Activated naive CD8-positive, alpha-beta T cell treated with anti-CD3 and anti-CD28 coated beads, Interleukin-2, amount 50 U/mL, for 24 hours (primary cell): Measurements from ENCODE around the gene B3GALT4.
"Not testable (repeated sequence)": the region's sequence is repeated elsewhere in the genome, so short reads cannot be mapped to it uniquely, and the experiment has no call there.

ENCODE experiments used
- ATAC-seq: fragments of 150-1000 bp; cut with Tn5 transposase; one replicate; pipeline ENCODE4 v1.10.0; 2021
- DNase-seq: peaks from one replicate; pipeline ENCODE4 v3.0.0; 2021
- H3K27ac Mint-ChIP-seq: one replicate; pipeline ENCODE4 v1.8.0; 2021; ENCODE audit warnings: mild to moderate bottlenecking, mixed read lengths
- H3K27me3 Mint-ChIP-seq: one replicate; pipeline ENCODE4 v1.8.0; 2021; ENCODE audit warnings: mixed read lengths
- H3K36me3 Mint-ChIP-seq: one replicate; pipeline ENCODE4 v1.8.0; 2021; ENCODE audit warnings: low read depth, mixed read lengths
- H3K4me1 Mint-ChIP-seq: one replicate; pipeline ENCODE4 v1.8.0; 2021; ENCODE audit warnings: mixed read lengths
- H3K4me3 Mint-ChIP-seq: one replicate; pipeline ENCODE4 v1.8.0; 2021; ENCODE audit warnings: mild to moderate bottlenecking, moderate library complexity, mixed read lengths
- H3K9me3 Mint-ChIP-seq: one replicate; pipeline ENCODE4 v1.8.0; 2021; ENCODE audit warnings: mixed read lengths

The B3GALT4 gene

DNA sequence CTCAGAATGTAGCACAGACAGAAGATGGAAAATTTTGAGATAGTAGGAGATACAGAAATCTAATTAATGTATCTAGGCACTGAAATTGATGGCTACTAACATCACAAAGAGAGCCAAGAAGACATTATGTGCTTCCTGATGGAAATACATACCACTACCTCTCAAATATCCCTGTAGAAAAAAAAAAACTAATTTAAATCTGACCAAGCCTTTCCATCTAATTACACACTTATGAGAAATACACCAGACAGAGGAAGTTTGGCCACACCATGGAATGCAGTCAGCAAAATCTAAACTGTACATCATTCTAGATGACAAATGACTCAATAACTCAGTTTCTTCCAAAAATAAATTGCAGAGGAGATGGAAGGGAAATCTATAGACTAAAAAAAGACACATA, 24.2 kb upstream of the B3GALT4 start:
- no peaks in the 10 kb centered on the region for H3K9me3 Mint-ChIP-seq
- ATAC-seq, result no peak
- no peaks in the 10 kb centered on the region for H3K27me3 Mint-ChIP-seq
- H3K4me3 Mint-ChIP-seq, result no peak overlapping the region
- DNase-seq, result no peak
- peaks cover 27% of the 10 kb centered on the region for H3K36me3 Mint-ChIP-seq
- H3K4me1 Mint-ChIP-seq, result peaks cover 44% of the 10 kb centered on the region
- peak overlapping the region; percentile 17 for H3K27ac Mint-ChIP-seq

- H3K36me3 Mint-ChIP-seq, result peaks cover 35% of the 10 kb centered on the region
- DNase-seq (no peak), ATAC-seq (no peak)
- no peak overlapping the region for H3K27ac Mint-ChIP-seq
- H3K9me3 Mint-ChIP-seq, result no peaks in the 10 kb centered on the region
- no peaks in the 10 kb centered on the region for H3K27me3 Mint-ChIP-seq
- H3K4me3 Mint-ChIP-seq, result no peak overlapping the region
- H3K4me1 Mint-ChIP-seq, result peaks cover 30% of the 10 kb centered on the region
Observed at GRCh38 chr6:33254591-33254990, 22.3 kb upstream of the B3GALT4 start.

DNA sequence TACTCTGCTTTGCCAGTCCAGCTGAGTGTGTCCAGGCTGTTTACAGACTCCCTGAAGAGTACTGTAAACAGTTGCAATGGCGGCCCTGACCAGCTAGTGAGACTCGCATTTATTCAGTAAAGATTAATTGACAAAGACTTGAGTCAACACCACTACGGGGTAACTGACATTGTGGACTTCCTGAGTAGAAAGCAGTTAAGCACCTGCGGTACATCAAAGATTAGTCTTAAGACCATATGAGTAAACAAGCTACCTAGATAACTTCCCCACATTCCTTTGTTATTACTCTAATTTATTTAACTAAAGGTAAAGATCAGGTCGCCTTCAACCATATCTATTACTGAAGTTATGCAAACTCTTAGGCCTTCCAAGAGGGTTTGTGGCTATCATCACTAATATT, 17.9 kb upstream of the B3GALT4 start:
- Mint-ChIP-seq H3K4me3 (no peak overlapping the region), H3K27me3 (no peaks in the 10 kb centered on the region), H3K9me3 (no peaks in the 10 kb centered on the region), H3K36me3 (peaks cover 38% of the 10 kb centered on the region), H3K27ac (no peak overlapping the region), H3K4me1 (no peaks in the 10 kb centered on the region)
- DNase-seq, result no peak
- ATAC-seq, result no peak

- H3K4me3 Mint-ChIP-seq, H3K27me3 Mint-ChIP-seq, DNase-seq, H3K9me3 Mint-ChIP-seq, H3K4me1 Mint-ChIP-seq, ATAC-seq, H3K27ac Mint-ChIP-seq: not testable (repeated sequence)
- H3K36me3 Mint-ChIP-seq, result peaks cover 58% of the 10 kb centered on the region
Observed at GRCh38 chr6:33262490-33262889, 14.4 kb upstream of the B3GALT4 start.

DNA sequence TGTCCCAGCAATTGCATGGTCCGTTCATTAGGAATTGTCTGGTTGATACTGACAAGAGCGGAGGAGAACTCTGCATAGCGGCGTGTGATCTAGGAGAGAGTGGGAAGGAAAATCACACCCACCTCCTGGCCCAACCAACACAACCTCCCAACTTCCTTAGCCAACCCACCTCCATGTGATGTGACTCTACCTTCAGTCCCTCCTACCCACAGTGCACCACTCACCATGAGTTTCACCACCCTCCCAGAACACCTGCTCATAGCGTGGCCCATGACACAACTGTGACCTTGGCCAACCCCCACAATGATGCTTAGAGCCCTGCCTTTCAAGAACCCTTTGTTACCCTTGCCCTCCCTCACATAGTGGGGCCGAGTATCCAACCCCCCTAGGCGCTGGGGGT, 12.9 kb upstream of the B3GALT4 start:
- Mint-ChIP-seq H3K27me3 (no peaks in the 10 kb centered on the region), H3K9me3 (no peaks in the 10 kb centered on the region), H3K27ac (no peak overlapping the region), H3K4me1 (no peaks in the 10 kb centered on the region), H3K36me3 (peaks cover 58% of the 10 kb centered on the region), H3K4me3 (no peak overlapping the region)
- no peak for DNase-seq
- peak; percentile 26 for ATAC-seq

- Mint-ChIP-seq H3K27ac (peak overlapping the region; percentile 100), H3K36me3 (peaks cover 68% of the 10 kb centered on the region), H3K4me1 (peaks cover 54% of the 10 kb centered on the region)
Observed at GRCh38 chr6:33271117-33271467, 5.8 kb upstream of the B3GALT4 start.

GRCh38 chr6:33271468-33272274, 5.3 kb upstream of the B3GALT4 start, which contains the start of the genes RPS18 and VPS52:
Gene RPS18 (plus strand): TSS chr6:33272075. CDS start chr6:33272120, 45 bp downstream.
Gene VPS52 (minus strand): TSS chr6:33271876. CDS start chr6:33271675, 201 bp downstream.
- H3K9me3 Mint-ChIP-seq, result no peaks in the 10 kb centered on the region
- peaks cover 68% of the 10 kb centered on the region for H3K36me3 Mint-ChIP-seq
- H3K27ac Mint-ChIP-seq, result peak within 1 kb of the TSS; percentile 100
- peaks cover 60% of the 10 kb centered on the region for H3K4me1 Mint-ChIP-seq
- H3K27me3 Mint-ChIP-seq, result no peaks in the 10 kb centered on the region
- ATAC-seq (peak; percentile 83), DNase-seq (peak; percentile 88)
- H3K4me3 Mint-ChIP-seq, result peak within 1 kb of the TSS; percentile 99

More at GRCh38 chr6:33271117-33271467, 5.8 kb upstream of the B3GALT4 start:
- Mint-ChIP-seq H3K9me3 (no peaks in the 10 kb centered on the region), H3K27me3 (no peaks in the 10 kb centered on the region), H3K4me3 (peak overlapping the region; percentile 99)
- DNase-seq (no peak), ATAC-seq (no peak)

DNA sequence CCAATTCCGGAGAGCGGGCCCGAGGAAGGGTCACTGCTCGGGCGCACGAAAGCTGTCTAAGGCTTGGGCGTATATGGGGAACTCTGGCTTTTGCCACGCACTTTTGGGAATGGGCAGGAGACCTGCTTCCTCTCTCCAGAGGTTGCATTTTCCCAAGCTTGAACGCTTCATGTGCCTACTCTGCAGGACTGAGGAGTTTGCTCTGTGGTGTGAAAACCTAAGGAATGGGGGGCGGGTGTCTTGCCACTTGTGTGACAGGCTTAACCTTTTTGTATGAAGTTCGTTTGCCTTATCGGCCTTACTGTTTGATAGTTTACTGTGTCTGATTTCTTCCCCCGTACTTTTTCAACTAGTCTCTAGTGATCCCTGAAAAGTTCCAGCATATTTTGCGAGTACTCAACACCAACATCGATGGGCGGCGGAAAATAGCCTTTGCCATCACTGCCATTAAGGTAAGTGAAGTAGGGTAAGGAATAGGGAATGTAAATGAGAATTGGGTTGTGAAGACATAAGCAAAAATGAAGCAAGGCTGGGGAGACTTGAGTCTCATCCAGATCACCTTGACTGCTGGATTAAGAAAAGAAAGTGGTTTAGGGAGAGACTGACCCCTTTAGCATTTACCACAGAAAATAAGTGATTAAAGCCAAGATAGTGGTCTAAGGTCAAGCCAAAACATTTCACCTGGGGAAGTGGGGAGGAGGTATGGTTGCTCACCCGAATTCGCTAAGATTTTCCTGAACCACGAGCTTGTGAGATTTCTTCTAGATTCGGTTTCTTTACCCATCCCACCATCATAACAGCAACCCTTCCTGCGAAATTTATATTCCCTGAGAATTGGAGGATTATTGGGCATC, 4.4 kb upstream of the B3GALT4 start:
- DNase-seq (no peak), ATAC-seq (peak; percentile 1)
- Mint-ChIP-seq H3K4me1 (peaks cover 63% of the 10 kb centered on the region), H3K36me3 (peaks cover 62% of the 10 kb centered on the region), H3K27me3 (no peaks in the 10 kb centered on the region), H3K27ac (peak overlapping the region; percentile 100), H3K4me3 (peak overlapping the region; percentile 99), H3K9me3 (no peaks in the 10 kb centered on the region)

DNA sequence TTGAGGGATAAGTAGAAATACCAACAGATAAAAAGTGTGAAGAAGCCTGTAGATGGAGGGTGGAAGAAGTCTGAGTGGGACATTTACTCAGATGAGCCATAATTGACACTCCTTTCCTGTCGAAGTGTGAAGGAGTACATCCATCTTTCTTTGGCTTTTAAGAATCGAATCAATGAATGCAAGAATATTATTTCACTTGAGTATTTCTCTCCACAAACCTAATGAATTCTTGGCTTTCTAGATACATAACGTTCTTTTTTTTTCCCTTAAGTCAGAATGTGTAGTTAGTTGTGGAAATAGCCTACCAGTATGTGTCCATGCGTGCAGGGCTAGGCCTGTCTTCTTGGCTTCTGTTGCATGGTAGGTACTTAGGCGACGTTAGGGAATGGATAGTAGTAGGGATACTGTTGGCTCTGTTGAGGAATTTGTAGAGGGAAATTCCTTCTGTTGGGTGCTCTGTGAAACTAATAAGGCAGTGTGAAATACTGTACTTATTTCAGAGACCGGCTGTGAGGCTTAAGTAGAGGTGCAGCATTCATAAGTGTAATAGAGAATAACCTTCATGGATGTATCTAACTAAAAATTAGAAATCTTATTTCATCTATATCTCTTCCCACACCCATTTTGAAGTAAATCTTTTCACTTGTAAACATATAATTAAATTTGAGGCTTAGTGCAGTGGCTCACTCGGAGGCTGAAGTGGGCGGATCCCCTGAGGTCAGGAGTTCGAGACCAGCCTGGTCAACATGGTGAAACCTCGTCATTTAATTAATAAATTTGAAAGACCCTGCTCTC, 3.6 kb upstream of the B3GALT4 start:
- H3K27me3 Mint-ChIP-seq, result no peaks in the 10 kb centered on the region
- peak overlapping the region; percentile 100 for H3K27ac Mint-ChIP-seq
- no peak for ATAC-seq
- H3K36me3 Mint-ChIP-seq, result peaks cover 58% of the 10 kb centered on the region
- DNase-seq, result no peak
- H3K4me3 Mint-ChIP-seq, result peak overlapping the region; percentile 99
- no peaks in the 10 kb centered on the region for H3K9me3 Mint-ChIP-seq
- H3K4me1 Mint-ChIP-seq, result peaks cover 68% of the 10 kb centered on the region

DNA sequence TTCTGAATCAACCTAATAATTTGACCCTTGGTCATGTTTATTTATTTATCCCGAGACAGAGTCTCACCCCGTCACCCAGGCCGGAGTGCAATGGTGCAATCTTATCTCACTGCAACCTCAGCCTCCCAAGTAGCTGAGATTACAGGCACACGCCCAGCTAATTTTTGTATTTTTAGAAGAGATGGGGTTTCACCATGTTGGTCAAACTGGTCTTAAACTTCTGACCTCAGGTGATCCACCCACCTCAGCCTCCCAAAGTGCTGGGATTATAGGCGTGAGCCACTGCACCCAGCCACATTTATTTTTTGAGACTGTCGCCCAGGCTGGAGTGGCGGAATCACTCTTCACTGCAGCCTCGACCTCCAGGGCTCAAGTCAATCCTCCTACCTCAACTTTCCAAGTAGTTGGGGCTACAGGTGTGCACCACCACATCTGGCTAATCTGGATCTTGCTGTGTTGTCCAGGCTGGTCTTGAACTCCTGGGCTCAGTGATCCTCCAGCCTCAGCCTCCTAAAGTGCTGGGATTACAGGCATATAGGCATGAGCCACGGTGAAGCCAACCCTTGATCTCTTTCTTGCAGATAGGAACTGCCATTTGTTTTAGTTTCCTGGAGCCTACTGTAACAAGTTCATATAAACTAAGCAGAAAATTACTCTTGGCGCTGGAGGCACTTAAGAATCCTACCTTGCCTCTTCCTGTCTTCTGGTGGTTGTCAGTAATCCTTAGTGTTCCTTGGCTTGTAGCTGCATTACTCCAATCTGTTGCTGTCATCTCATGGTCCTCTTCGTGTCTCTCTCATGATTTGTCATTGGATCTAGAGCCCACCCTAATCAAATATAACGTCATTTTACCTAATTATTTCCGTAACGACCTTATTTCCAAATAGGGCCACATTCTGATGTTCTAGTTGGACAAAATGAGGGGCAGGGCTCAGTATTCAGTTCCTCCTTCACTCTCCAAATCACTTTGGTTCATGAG, 2.7 kb upstream of the B3GALT4 start:
- no peaks in the 10 kb centered on the region for H3K27me3 Mint-ChIP-seq
- peaks cover 75% of the 10 kb centered on the region for H3K4me1 Mint-ChIP-seq
- peaks cover 58% of the 10 kb centered on the region for H3K36me3 Mint-ChIP-seq
- peak overlapping the region; percentile 99 for H3K4me3 Mint-ChIP-seq
- ATAC-seq (no peak), DNase-seq (no peak)
- H3K27ac Mint-ChIP-seq, result peak overlapping the region; percentile 100
- H3K9me3 Mint-ChIP-seq, result no peaks in the 10 kb centered on the region

- Mint-ChIP-seq H3K27ac (peak overlapping the region; percentile 100), H3K4me3 (peak overlapping the region; percentile 99), H3K36me3 (peaks cover 54% of the 10 kb centered on the region), H3K4me1 (peaks cover 61% of the 10 kb centered on the region)
- DNase-seq, H3K9me3 Mint-ChIP-seq, H3K27me3 Mint-ChIP-seq, ATAC-seq: not testable (repeated sequence)
Observed at GRCh38 chr6:33275795-33276580, 935 bp upstream of the B3GALT4 start.

- H3K36me3 Mint-ChIP-seq, result peaks cover 54% of the 10 kb centered on the region
- H3K4me3 Mint-ChIP-seq, result peak overlapping the region; percentile 99
- peak overlapping the region; percentile 100 for H3K27ac Mint-ChIP-seq
- no peaks in the 10 kb centered on the region for H3K9me3 Mint-ChIP-seq
- ATAC-seq (peak; percentile 0), DNase-seq (no peak)
- H3K4me1 Mint-ChIP-seq, result peaks cover 59% of the 10 kb centered on the region
- no peaks in the 10 kb centered on the region for H3K27me3 Mint-ChIP-seq
Observed at GRCh38 chr6:33276581-33276863, 401 bp upstream of the B3GALT4 start.
